ENCODE measurements around the gene GPR183. TPM values are rescaled to one million over a fixed set of nuclear protein-coding genes. Genes with fewer than 3 reads are reported as not detected.

Gene GPR183
- total RNA-seq, 1 donor from 2014 or later: 2.6 TPM

DNA sequence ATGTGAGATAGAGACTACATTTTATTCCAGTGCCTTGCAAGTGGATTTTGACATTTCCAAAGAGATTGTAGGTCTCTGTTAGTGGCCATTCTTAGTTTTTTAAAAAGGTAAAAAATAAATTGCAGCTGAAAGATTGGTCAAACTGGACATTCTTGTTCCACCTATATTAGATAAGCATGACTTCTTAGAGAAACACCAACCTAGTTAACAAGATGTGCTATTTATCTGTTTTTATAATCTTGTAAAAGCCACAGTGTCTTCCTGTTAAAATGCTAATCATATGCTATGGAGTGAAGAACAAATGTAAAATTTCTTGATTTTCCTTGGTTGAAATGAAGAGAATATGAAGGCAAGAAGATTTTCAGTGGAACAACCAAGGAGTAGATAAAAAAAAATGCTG, 33.4 kb upstream of the GPR183 start:
- intact Hi-C loops (cut with micrococcal nuclease): no loop called here
- no peak for ATAC-seq
- no peak for DNase-seq

- ATAC-seq (no peak), DNase-seq (no peak)
- intact Hi-C loops (cut with micrococcal nuclease): no loop called here
Observed at GRCh38 chr13:99339736-99340397, 32.7 kb upstream of the GPR183 start.

GRCh38 chr13:99339230-99339721, 32.1 kb upstream of the GPR183 start:
- ATAC-seq (peak; percentile 74), DNase-seq (no peak)
- intact Hi-C loops (cut with micrococcal nuclease): no loop called here

DNA sequence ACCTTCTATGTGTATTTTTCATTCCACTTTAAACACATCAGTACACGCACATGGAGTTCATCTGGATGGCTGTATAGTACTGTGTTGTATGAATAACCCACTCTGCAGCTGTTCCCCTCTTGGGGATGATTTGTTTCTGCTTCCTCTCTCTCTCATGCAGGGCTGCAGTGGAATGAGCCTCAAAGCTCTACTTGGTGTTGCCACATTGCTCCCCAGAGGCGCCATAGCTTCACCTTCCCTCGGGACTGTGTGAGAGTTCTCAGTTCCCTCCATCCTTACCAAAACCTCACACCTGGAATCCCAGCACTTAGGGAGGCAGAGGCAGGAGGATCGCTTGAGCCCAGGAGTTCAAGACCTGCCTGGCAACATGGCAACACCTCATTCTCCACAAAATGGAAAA, 28.4 kb upstream of the GPR183 start:
- ATAC-seq (no peak), DNase-seq (no peak)
- intact Hi-C loops (cut with micrococcal nuclease): no loop called here

DNA sequence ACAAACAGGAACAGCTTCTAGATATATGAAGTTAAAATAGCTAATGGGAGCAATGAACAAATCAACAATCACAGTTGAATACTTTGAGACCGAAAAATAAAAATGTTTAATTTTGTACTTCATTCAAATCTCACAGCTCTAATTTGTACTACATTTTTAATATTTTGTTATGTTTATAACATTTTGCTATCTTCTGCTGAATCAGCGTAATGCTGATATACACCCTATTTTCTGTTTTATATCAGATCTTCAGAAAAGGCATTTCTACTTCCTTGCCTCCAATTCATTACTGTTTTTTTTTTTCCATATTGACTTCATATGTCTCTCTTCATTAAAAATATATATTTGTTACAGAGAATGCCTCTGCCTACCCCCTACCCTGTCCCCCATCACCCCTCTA, 27.9 kb upstream of the GPR183 start:
- DNase-seq: no peak
- intact Hi-C loops (cut with micrococcal nuclease): no loop called here
- no peak for ATAC-seq

GRCh38 chr13:99334221-99334620, 27.0 kb upstream of the GPR183 start:
- ATAC-seq: no peak
- DNase-seq: no peak

DNA sequence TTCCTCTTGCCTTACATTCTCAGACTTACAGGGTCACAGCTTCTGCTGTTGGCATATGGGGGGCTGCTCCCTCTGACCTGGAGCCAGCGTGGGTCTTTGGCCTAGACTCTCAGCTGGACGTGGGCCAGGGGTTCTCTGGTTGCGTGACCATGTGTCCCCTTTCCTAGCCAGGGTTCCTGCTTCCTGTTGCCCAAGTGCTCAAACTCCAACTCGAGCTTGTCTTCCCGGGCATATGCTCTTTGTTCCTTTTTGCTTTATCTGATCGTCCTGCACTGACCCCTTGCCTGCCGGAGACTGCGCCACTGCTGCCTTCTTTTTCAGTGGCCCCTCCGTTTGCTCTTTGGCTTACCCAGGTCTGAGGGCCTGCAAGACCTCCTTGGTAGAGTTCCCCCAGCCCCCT, 25.3 kb upstream of the GPR183 start:
- ATAC-seq (no peak), DNase-seq (peak; percentile 47)
- intact Hi-C loops (cut with micrococcal nuclease): no loop called here

More at GRCh38 chr13:99334221-99334620, 27.0 kb upstream of the GPR183 start:
- intact Hi-C loops (cut with micrococcal nuclease): no loop called here

- intact Hi-C loops (cut with micrococcal nuclease): no loop called here
- DNase-seq (no peak), ATAC-seq (no peak)
Observed at GRCh38 chr13:99331881-99332293, 24.7 kb upstream of the GPR183 start.

- intact Hi-C loops (cut with micrococcal nuclease): no loop called here
- no peak for DNase-seq
- ATAC-seq: no peak
Observed at GRCh38 chr13:99330942-99331341, 23.7 kb upstream of the GPR183 start.

GRCh38 chr13:99329477-99329876, 22.3 kb upstream of the GPR183 start:
- DNase-seq: no peak
- intact Hi-C loops (cut with micrococcal nuclease): no loop called here
- no peak for ATAC-seq

GRCh38 chr13:99327761-99328160, 20.6 kb upstream of the GPR183 start:
- DNase-seq: no peak
- ATAC-seq: no peak
- intact Hi-C loops (cut with micrococcal nuclease): no loop called here

DNA sequence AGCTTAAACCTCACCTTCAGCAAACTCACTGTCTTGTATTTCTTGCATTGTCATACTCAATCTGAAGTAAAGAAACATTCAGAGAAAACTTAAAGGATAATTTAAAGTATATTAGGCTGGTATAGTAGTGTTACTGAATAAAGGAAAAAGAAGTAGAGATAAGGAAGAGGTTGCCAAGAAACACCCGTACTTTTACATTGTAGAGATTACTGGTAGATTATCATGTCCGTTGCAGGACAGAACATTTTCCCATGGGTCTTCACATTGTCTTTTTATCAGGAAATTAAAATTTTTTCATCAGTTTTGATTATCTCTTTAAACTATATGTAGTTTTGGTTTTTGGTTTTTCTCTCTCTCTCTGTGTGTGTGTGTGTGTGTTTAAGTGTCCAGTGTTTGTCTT, 19.9 kb upstream of the GPR183 start:
- ATAC-seq (no peak), DNase-seq (no peak)
- intact Hi-C loops (cut with micrococcal nuclease): no loop called here

DNA sequence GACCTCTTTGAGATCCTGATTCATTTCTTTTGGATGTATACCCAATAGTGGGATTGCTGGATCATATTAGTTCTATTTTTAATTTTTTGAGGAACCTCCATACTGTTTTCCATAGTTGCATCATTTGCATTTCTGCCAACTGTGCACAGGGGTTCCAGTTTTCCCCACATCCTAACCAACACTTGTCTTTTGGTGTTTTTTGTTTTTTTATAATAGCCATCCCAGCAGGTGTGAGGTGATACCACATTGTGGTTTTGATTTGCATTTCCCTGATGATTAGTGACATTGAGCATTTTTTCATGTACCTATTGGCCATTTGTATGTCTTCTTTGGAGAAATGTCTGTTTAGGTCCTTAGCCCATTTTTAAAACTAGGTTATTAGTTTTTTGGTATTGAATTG, 18.8 kb upstream of the GPR183 start:
- no peak for DNase-seq
- intact Hi-C loops (cut with micrococcal nuclease): no loop called here
- ATAC-seq: no peak

DNA sequence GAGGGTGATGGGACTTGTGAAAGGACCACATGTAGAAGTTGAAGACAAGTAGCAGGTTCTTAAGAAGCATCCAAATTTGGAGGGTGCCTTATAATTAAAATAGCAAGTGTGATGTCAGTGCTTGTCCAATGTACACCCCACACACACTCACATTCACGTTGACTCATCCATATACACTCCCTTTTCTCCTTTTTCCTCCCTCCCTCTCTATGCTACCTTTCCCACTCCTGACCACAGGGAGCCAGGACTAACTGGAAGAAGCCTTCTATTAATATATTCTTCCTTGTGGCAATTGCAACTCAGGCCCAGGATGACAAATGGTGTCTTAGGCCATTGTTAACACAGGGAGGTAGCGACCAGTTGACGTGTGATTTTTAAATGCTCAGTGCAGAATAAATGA, 16.3 kb upstream of the GPR183 start:
- intact Hi-C loops (cut with micrococcal nuclease): no loop called here
- ATAC-seq: no peak
- no peak for DNase-seq

DNA sequence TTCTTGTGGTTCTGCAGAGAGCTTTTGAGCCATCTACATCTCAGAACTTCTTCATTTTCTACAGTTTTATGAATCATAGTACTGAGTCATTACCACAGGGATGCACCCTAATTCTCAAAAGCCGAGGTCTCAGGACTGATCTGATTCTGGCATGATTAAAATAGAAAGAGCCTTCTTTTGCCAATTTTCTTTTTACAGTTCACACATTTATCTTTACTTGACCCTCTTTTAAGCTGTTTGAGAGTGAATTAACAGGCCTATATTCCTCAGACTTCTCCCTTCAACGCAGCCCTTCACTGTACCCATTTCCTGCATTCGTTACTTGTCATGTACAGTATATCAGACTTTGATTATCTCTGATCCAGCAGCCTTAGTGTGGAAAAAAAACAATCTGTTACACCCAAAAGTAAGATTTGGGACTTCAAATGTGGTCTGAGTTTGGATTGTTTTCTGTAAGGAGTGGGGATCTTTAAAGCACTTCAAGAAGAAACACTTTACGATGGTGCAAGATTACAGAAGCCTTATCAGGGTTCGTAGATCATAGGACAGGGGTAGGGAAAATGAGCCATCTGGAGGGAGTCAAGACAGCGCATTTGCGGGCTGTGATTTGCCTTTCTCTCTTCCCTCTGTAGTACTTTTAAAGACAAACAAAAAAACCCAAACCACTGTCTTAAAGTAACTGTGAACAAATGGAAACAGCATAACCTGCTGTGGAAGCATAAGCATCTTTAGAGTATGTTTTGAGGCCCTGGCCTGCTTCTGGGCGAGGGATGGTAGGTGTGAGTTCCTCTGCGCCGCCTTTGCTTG, 15.3 kb upstream of the GPR183 start:
- peak; percentile 81 for ATAC-seq
- no peak for DNase-seq
- intact Hi-C loops (cut with micrococcal nuclease): no loop called here

DNA sequence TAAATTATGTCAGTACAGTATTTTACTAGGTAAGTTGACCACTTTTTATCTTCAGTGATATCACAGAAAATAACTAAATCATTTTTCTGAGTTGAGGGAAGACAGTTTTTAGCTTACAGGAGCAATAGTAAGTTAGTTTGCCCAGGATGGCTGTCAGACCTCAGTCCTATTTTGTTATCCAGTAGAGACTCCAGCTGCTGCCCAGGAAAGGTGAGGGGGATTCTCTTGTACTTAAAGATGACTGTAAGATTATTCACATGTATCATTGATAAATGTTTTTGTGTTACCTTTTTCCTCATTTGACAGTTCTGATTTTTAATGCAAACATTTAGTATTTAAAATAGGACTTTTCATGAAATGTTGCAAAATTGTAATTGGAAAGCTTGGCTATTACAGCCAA, 14.5 kb upstream of the GPR183 start:
- no peak for DNase-seq
- no peak for ATAC-seq
- intact Hi-C loops (cut with micrococcal nuclease): no loop called here

DNA sequence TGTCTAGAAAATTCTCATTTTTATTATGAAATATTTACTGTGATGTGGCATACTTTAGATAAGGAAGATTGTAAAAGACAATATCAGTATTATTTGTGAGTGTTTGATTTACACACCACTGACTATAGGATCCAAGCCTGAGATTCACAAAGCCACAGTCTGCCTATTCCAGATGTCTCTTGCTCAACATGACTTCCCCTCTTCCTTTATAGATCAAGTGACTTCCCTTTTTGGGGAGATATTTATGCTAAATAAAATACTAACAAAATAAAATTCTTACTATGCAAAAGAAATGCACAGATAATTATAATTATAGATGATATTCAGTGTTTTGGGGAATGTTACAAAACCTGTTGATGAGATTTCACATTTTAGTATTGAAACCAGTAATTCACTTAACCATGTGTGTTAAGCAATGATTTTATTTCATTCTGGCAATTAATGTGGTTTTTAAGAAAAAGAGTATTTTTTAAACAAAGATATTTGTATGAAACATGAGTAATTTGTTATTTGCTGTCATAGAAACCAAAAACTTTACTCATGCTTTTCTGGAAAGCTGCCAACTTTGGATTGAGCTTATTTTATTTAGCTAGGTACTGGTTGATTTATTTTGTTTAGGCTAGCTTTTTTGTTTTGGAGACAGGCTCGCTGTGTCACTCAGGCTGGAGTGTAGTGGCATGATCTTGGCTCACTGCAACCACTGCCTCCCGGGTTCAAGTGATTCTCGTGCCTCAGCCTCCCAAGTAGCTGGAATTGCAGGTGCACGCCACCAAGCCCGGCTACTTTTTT, 13.7 kb upstream of the GPR183 start:
- intact Hi-C loops (cut with micrococcal nuclease): no loop called here
- no peak for DNase-seq
- ATAC-seq: peak; percentile 30

DNA sequence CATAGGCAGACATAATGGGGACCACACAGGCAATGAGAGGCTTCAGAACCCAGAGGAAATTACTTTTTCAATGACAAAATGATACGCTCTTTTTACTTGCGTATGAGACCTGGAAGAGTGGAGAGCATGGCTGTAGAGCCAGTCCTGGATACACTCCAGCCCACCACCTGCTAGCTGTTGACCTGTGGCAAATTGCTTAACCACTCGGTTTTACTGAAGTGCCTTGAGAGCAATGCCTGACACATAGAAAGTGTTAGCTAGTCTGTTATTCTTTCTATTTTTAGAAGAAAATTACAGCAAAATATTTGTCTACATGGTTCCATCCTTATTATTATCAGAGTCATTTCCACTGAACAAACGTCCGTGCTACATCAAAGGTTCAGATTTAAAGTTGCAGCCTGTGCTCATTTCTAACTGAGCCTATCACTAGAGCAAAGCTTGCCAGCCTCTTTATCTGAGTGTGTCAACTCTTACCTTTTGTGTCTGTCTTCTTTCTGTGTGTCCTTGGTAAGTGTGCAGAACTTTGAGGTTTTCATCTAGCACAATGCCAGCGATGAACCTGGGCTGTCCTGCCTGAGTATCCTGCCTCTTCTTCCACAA, 9.6 kb upstream of the GPR183 start:
- intact Hi-C loops (cut with micrococcal nuclease): no loop called here
- ATAC-seq: peak; percentile 52
- no peak for DNase-seq

DNA sequence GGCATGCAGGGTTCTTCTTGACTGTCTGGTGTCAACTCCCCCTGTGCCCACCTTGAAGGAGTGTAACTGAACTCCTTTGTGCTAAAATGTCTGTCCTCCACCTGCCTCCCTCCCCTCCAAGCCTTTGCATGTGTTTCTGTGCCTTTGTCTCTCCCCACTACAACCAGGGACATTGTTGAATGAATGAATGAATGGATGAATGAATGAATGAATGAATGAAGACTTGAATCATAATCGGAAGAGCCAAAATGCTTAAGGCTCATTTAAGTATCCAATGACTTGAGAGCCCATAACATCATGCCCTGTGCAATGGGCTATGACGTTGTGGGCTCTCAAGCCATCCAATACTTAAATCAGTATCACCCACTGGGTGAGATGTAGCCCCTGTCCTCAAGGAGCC, 9.0 kb upstream of the GPR183 start:
- no peak for DNase-seq
- ATAC-seq: no peak
- intact Hi-C loops (cut with micrococcal nuclease): no loop called here

DNA sequence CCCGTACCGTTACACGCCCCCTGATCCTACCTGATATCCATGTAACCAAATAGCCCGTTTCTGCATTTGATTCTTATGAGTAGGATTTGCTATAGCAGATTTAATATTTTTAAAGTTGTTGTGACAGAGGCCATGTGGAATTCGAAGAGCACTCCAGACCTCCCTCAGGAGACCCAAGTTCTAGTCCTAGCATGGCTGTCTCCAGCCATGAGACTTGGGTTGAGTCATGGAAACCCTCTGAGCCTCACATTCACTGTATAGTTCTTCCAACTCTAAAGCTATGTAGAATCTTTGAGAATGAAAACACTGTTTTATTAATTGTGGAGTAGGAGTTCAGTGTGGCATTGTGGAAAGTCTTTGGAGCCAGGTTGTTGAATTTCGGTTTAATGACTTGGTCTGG, 8.0 kb upstream of the GPR183 start:
- intact Hi-C loops (cut with micrococcal nuclease): no loop called here
- ATAC-seq: no peak
- no peak for DNase-seq

Data from left ventricle myocardium superior (tissue), 1 donor.